Motor neuron (in vitro differentiated cells): ENCODE measurements around the gene OPALIN. TPM values are rescaled to one million over a fixed set of nuclear protein-coding genes. Genes with fewer than 3 reads are reported as not detected.

ENCODE experiments used
- ATAC-seq, 8 experiments: fragments of 200-7000 bp; cut with Tn5 transposase; replicated peaks in 6 of 8; 2 replicates each; pipeline ENCODE4 v1.8.0; 2021; ENCODE audit warnings: mild to moderate bottlenecking in 8 of 8, moderate library complexity in 8 of 8
- H3K27ac ChIP-seq, 2 donors: fragments of 250-450 bp; sonication (Bioruptor Pico); 2 replicates each; pipeline ENCODE4 v1.9.0; 2021; ENCODE audit warnings: antibody characterized with exemption in 2 of 2, mild to moderate bottlenecking in 2 of 2, moderate library complexity in 1 of 2
- H3K4me1 ChIP-seq, 2 donors: fragments of 250-450 bp; sonication (Bioruptor Pico); replicated peaks in 1 of 2; 2 replicates each; pipeline ENCODE4 v1.6.1; 2021; ENCODE audit warnings: antibody characterized with exemption in 2 of 2, mild to moderate bottlenecking in 2 of 2, moderate library complexity in 1 of 2
- H3K4me3 ChIP-seq, 5 donors: fragments of 250-450 bp; sonication (Bioruptor Pico); 2 replicates each; pipeline ENCODE4 v1.9.0; 2021; ENCODE audit warnings: antibody characterized with exemption in 5 of 5, mild to moderate bottlenecking in 5 of 5, moderate library complexity in 4 of 5
- WGBS, 10 experiments: fragments of 450-650 bp; shearing (Covaris generic); methylation state at CpG; one replicate each; pipeline ENCODE4 v1.0.0; 2022; 5-methylcytosine and 5-hydroxymethylcytosine counted together
- in situ Hi-C, 9 experiments: fragments of 400-800 bp; cut with MboI; loops; one replicate each; pipeline ENCODE4 v1.15.0; 2021; ENCODE audit warnings: low sequenced_read_pairs in 9 of 9, low pct_unique_long_range_greater_than_20kb in 2 of 9; ENCODE audit not compliant: unreplicated experiment in 9 of 9
- total RNA-seq, 8 experiments: library from RNA; unstranded; fragments of 300-600 nt; gene quantifications; 2 replicates each; pipeline versions ENCODE4 v1.2.3 to v1.2.4, GENCODE V29; 2022

OPALIN gene
- total RNA-seq, 8 experiments from 2014 or later = 0.09 to 0.65 (median 0.21) TPM; not detected in 1

GRCh38 chr10:96345222-96345621 is 13.6 kb downstream of the OPALIN start:
- no peak for ATAC-seq
- WGBS, 10 experiments = 13 to 72% (median 43%) methylated on average over 1 to 2 of the region's 2 CpGs; no CpG with 5 or more reads in 1 of the 10 experiments
- no peak overlapping the region for H3K27ac ChIP-seq

GRCh38 chr10:96344178-96344577 is 14.6 kb downstream of the OPALIN start:
- H3K4me3 ChIP-seq = no peak overlapping the region
- in situ Hi-C loops = loop anchor here in 4 of 9 experiments (25.0 kb wide), 2 partner anchors 307 to 332 kb away; partner anchors contain the start of gene CCNJ (in 2 of the 4)
- WGBS, 10 experiments = 73 to 100% (median 80%) methylated on average over 1 to 4 of the region's 4 CpGs; no CpG with 5 or more reads in 4 of the 10 experiments
- no peak overlapping the region for H3K27ac ChIP-seq
- no peaks in the 10 kb centered on the region for H3K4me1 ChIP-seq
- no peak for ATAC-seq

More at GRCh38 chr10:96345222-96345621, 13.6 kb downstream of the OPALIN start:
- Histone ChIP-seq H3K4me3 (no peak overlapping the region), H3K4me1 (no peaks in the 10 kb centered on the region)
- in situ Hi-C loops = loop anchor here in 4 of 9 experiments (25.0 kb wide), 2 partner anchors 308 to 333 kb away; partner anchors contain the start of gene CCNJ (in 2 of the 4)

- Histone ChIP-seq H3K27ac (no peak overlapping the region), H3K4me3 (no peak overlapping the region), H3K4me1 (peaks cover 0 to 3% of the 10 kb centered on the region in 2 donors)
- ATAC-seq = no peak
- in situ Hi-C loops = loop anchor here in 4 of 9 experiments (25.0 kb wide), 2 partner anchors 305 to 330 kb away; partner anchors contain the start of gene CCNJ (in 2 of the 4)
- WGBS, 10 experiments = 1 to 90% (median 69%) methylated on average over 2 to 4 of the region's 4 CpGs
Measured at GRCh38 chr10:96342402-96342801, 16.4 kb downstream of the OPALIN start.

GRCh38 chr10:96341219-96342182 is 17.3 kb downstream of the OPALIN start:
- H3K4me3 ChIP-seq = no peak overlapping the region
- H3K27ac ChIP-seq = no peak overlapping the region
- peak in 2 of 8 experiments; percentile 15 to 43 for ATAC-seq
- peaks cover 0 to 3% of the 10 kb centered on the region in 2 donors for H3K4me1 ChIP-seq
- 0 to 100% (median 49%) methylated on average over 1 to 4 of the region's 5 CpGs for WGBS, 10 experiments
- in situ Hi-C loops = loop anchor here in 4 of 9 experiments (25.0 kb wide), 2 partner anchors 304 to 329 kb away; partner anchors contain the start of gene CCNJ (in 2 of the 4)

- ATAC-seq = peak; percentile 74 to 97 (median 88)
Measured at GRCh38 chr10:96339956-96340904, 18.6 kb downstream of the OPALIN start.

GRCh38 chr10:96339383-96339782 is 19.4 kb downstream of the OPALIN start:
- in situ Hi-C loops = loop anchor here in 4 of 9 experiments (25.0 kb wide), 2 partner anchors 302 to 327 kb away; partner anchors contain the start of gene CCNJ (in 2 of the 4)
- ATAC-seq = no peak
- Histone ChIP-seq H3K4me3 (no peak overlapping the region), H3K27ac (no peak overlapping the region), H3K4me1 (peaks cover 0 to 3% of the 10 kb centered on the region in 2 donors)
- 75 to 100% (median 94%) methylated on average over 2 to 4 of the region's 4 CpGs; no CpG with 5 or more reads in 3 of the 10 experiments for WGBS, 10 experiments

More at GRCh38 chr10:96339956-96340904, 18.6 kb downstream of the OPALIN start:
- Histone ChIP-seq H3K27ac (no peak overlapping the region), H3K4me1 (peaks cover 0 to 3% of the 10 kb centered on the region in 2 donors), H3K4me3 (no peak overlapping the region)
- in situ Hi-C loops = loop anchor here in 4 of 9 experiments (25.0 kb wide), 2 partner anchors 303 to 328 kb away; partner anchors contain the start of gene CCNJ (in 2 of the 4)
- 0 to 100% (median 30%) methylated on average over 2 to 7 of the region's 7 CpGs for WGBS, 10 experiments

GRCh38 chr10:96338279-96338925 is 20.4 kb downstream of the OPALIN start:
- H3K4me3 ChIP-seq = no peak overlapping the region
- 0 to 100% (median 54%) methylated on average over 1 to 5 of the region's 5 CpGs; no CpG with 5 or more reads in 1 of the 10 experiments for WGBS, 10 experiments
- H3K27ac ChIP-seq = no peak overlapping the region
- peaks cover 0 to 3% of the 10 kb centered on the region in 2 donors for H3K4me1 ChIP-seq
- in situ Hi-C loops = loop anchor here in 4 of 9 experiments (25.0 kb wide), 2 partner anchors 301 to 326 kb away; partner anchors contain the start of gene CCNJ (in 2 of the 4)
- peak in 1 of 8 experiments; percentile 10 for ATAC-seq

GRCh38 chr10:96337106-96337505 is 21.7 kb downstream of the OPALIN start:
- H3K4me3 ChIP-seq = no peak overlapping the region
- no peak overlapping the region for H3K27ac ChIP-seq
- H3K4me1 ChIP-seq = peaks cover 0 to 3% of the 10 kb centered on the region in 2 donors
- in situ Hi-C loops = loop anchor here in 4 of 9 experiments (25.0 kb wide), 2 partner anchors 300 to 325 kb away; partner anchors contain the start of gene CCNJ (in 2 of the 4)
- no peak for ATAC-seq
- WGBS, 10 experiments = 0 to 100% (median 91%) methylated on average over 1 to 2 of the region's 2 CpGs; no CpG with 5 or more reads in 2 of the 10 experiments

- WGBS, 10 experiments = 0 to 64% (median 7%) methylated on average over 1 to 4 of the region's 5 CpGs; no CpG with 5 or more reads in 1 of the 10 experiments
Measured at GRCh38 chr10:96334616-96335526, 23.9 kb downstream of the OPALIN start.

GRCh38 chr10:96333101-96333500 is 25.7 kb downstream of the OPALIN start:
- WGBS, 10 experiments = 45 to 100% (median 100%) methylated on average over 1 of the region's 1 CpG; no CpG with 5 or more reads in 2 of the 10 experiments

More at GRCh38 chr10:96334616-96335526, 23.9 kb downstream of the OPALIN start:
- Histone ChIP-seq H3K4me1 (peaks cover 0 to 3% of the 10 kb centered on the region in 2 donors), H3K4me3 (no peak overlapping the region), H3K27ac (no peak overlapping the region)
- in situ Hi-C loops = loop anchor here in 4 of 9 experiments (25.0 kb wide), 2 partner anchors 298 to 323 kb away; partner anchors contain the start of gene CCNJ (in 2 of the 4)
- ATAC-seq = peak in 4 of 8 experiments; percentile 31 to 84 (median 81)

More at GRCh38 chr10:96333101-96333500, 25.7 kb downstream of the OPALIN start:
- Histone ChIP-seq H3K4me1 (no peaks in the 10 kb centered on the region), H3K4me3 (no peak overlapping the region), H3K27ac (no peak overlapping the region)
- in situ Hi-C loops = loop anchor here in 4 of 9 experiments (25.0 kb wide), 2 partner anchors 296 to 321 kb away; partner anchors contain the start of gene CCNJ (in 2 of the 4)
- ATAC-seq = no peak
